Endothelial cell of umbilical vein (primary cell): ENCODE results near the gene CPNE7. TPM values are rescaled to one million over a fixed set of nuclear protein-coding genes. Genes with fewer than 3 reads are reported as not detected.

Experiments used
- BruUV-seq: library from RNA; stranded (reverse); fragments of 400-500 nt; replicated peaks from 2 replicates; lab custom pipeline; 2021; lab: Mats Ljungman, UMichigan
- CTCF ChIA-PET: fragments of 300-600, 350-600 bp; sonication (Branson Sonifier 250); formaldehyde crosslinking; loops from one replicate; lab custom pipeline; 2021; ENCODE audit warnings: antibody characterized with exemption, inconsistent platforms; lab: Charles Lee
- POLR2A ChIA-PET: fragments of 300-600, 350-600 bp; sonication (Branson Sonifier 250); formaldehyde crosslinking; loops from one replicate; lab custom pipeline; 2021; ENCODE audit warnings: antibody characterized with exemption, inconsistent platforms; lab: Charles Lee
- DNase-seq: peaks from one replicate; pipeline ENCODE4 v3.0.0-alpha.2; 2011; ENCODE audit warnings: low read depth, low spot score
- FAIRE-seq: peaks from 2 replicates; lab custom pipeline; 2011; peaks lifted over from hg19 to GRCh38; lab: Jason Lieb, UNC
- H2AFZ ChIP-seq: 2 replicates; pipeline ENCODE4 v1.6.0; 2012; ENCODE audit warnings: low read depth, low read length, control low read depth, inconsistent platforms
- H3K27ac ChIP-seq: 2 replicates; pipeline ENCODE4 v1.5.1; 2011; ENCODE audit warnings: low read depth, mild to moderate bottlenecking, control low read depth, low read length, moderate library complexity; ENCODE audit not compliant: insufficient read depth
- H3K27me3 ChIP-seq, 2 experiments: 2 replicates each; pipeline versions ENCODE4 v1.6.0 to v1.6.1; 2011; ENCODE audit warnings: low read length in 2 of 2, mixed read lengths in 1 of 2; ENCODE audit not compliant: control insufficient read depth in 2 of 2, insufficient read depth in 2 of 2
- H3K36me3 ChIP-seq, 2 experiments: 2 replicates in 1 of 2; 3 replicates in 1 of 2; pipeline ENCODE4 v1.5.1; 2011; ENCODE audit warnings: low read length in 2 of 2, mild to moderate bottlenecking in 1 of 2, moderate library complexity in 1 of 2; ENCODE audit not compliant: control insufficient read depth in 2 of 2, insufficient read depth in 2 of 2; ENCODE audit errors: extremely low read depth in 1 of 2
- H3K4me1 ChIP-seq: 3 replicates; pipeline ENCODE4 v1.5.1; 2011; ENCODE audit warnings: mild to moderate bottlenecking, low read length; ENCODE audit not compliant: control insufficient read depth, insufficient read depth; ENCODE audit errors: extremely low read depth
- H3K4me2 ChIP-seq: 2 replicates; pipeline ENCODE4 v1.6.1; 2011; ENCODE audit warnings: low read length, control low read depth, mixed read lengths; ENCODE audit not compliant: insufficient read depth
- H3K4me3 ChIP-seq, 3 experiments: fragments of 200-600 bp in 1 of 3; sonication (generic), shearing (Covaris generic) in 1 of 3; replicated peaks in 1 of 3; 2 replicates each; pipeline ENCODE4 v1.5.1; 2011 to 2016; ENCODE audit warnings: control low read depth in 3 of 3, low read length in 3 of 3, mild to moderate bottlenecking in 2 of 3, inconsistent platforms in 1 of 3, low read depth in 1 of 3, moderate library complexity in 1 of 3; ENCODE audit not compliant: insufficient read depth in 1 of 3
- H3K79me2 ChIP-seq: 2 replicates; pipeline ENCODE4 v1.6.0; 2012; ENCODE audit warnings: low read length, inconsistent platforms; ENCODE audit not compliant: control insufficient read depth, insufficient read depth
- H3K9ac ChIP-seq: replicated peaks from 2 replicates; pipeline ENCODE3; 2011; ENCODE audit warnings: low read length, control low read depth; ENCODE audit not compliant: insufficient read depth; ENCODE audit errors: extremely low read depth
- H3K9me1 ChIP-seq: replicated peaks from 3 replicates; pipeline ENCODE4 v1.6.0; 2011; ENCODE audit warnings: mild to moderate bottlenecking, low read length; ENCODE audit not compliant: control insufficient read depth, insufficient read depth; ENCODE audit errors: extremely low read depth
- H3K9me3 ChIP-seq: replicated peaks from 2 replicates; pipeline ENCODE4 v1.5.1; 2012; ENCODE audit warnings: low read length, inconsistent platforms; ENCODE audit not compliant: control insufficient read depth, insufficient read depth
- H4K20me1 ChIP-seq: replicated peaks from 2 replicates; pipeline ENCODE3; 2011; ENCODE audit warnings: mild to moderate bottlenecking, low read length; ENCODE audit not compliant: control insufficient read depth, insufficient read depth; ENCODE audit errors: extremely low read depth
- EZH2 ChIP-seq: IDR thresholded peaks from 2 replicates; pipeline ENCODE4 v1.6.1; 2012; ENCODE audit warnings: borderline replicate concordance, low read depth, mild to moderate bottlenecking, moderate library complexity, low read length, inconsistent platforms; ENCODE audit not compliant: severe bottlenecking
- FOS ChIP-seq: IDR thresholded peaks from 2 replicates; pipeline ENCODE4 v1.6.1; 2011; ENCODE audit warnings: mild to moderate bottlenecking, low read length, moderate library complexity, borderline replicate concordance; ENCODE audit not compliant: insufficient read depth
- GATA2 ChIP-seq: IDR thresholded peaks from 2 replicates; pipeline ENCODE4 v1.7.0; 2011; ENCODE audit warnings: low read depth, mild to moderate bottlenecking, moderate library complexity, mixed read lengths, low read length; ENCODE audit not compliant: insufficient read length, insufficient read depth
- JUN ChIP-seq: IDR thresholded peaks from 2 replicates; pipeline ENCODE4 v1.6.1; 2011; ENCODE audit warnings: borderline replicate concordance, low read depth; ENCODE audit not compliant: insufficient read length, insufficient read depth
- MYC ChIP-seq: IDR thresholded peaks from one replicate; pipeline ENCODE4 v1.6.1; 2011; ENCODE audit warnings: mild to moderate bottlenecking, low read depth, low read length
- POLR2A ChIP-seq: IDR thresholded peaks from 2 replicates; pipeline ENCODE4 v1.6.1; 2012; ENCODE audit warnings: low read depth, mild to moderate bottlenecking, control low read depth, low read length
- POLR2AphosphoS5 ChIP-seq: IDR thresholded peaks from 2 replicates; pipeline ENCODE4 v1.6.1; 2012; ENCODE audit warnings: low read depth, mild to moderate bottlenecking, control low read depth, low read length, moderate library complexity; ENCODE audit not compliant: insufficient read depth
- dilution Hi-C: fragments of 300-500 bp; cut with MboI; formaldehyde crosslinking; loops from one replicate; pipeline ENCODE4 v1.15.0; 2019; ENCODE audit warnings: low sequenced_read_pairs; ENCODE audit not compliant: extremely low pct_ligation_motif_present
- intact Hi-C: fragments of 100-400 bp; cut with micrococcal nuclease; formaldehyde crosslinking; loops from one replicate; pipeline ENCODE4 v1.10.0; 2022
- polyA plus RNA-seq, 4 experiments: library from polyadenylated mRNA; depleted of rRNA in 3 of 4; stranded (reverse) in 3 of 4; unstranded in 1 of 4; fragments of >200 nt; gene quantifications; 2 replicates each; pipeline versions ENCODE4 v1.2.1 to v1.2.3, GENCODE V29; 2011 to 2012; ENCODE audit warnings: missing spikeins in 1 of 4
- total RNA-seq: library from RNA; stranded (reverse); gene quantifications from 2 replicates; pipeline ENCODE4 v1.2.3, GENCODE V29; 2021
- TF ChIP-seq, protein P1 (sequence below): IDR thresholded peaks from 2 replicates; pipeline ENCODE4 v1.6.1; 2011; ENCODE audit not compliant: insufficient read depth, insufficient read length
- TF ChIP-seq, protein P2 (sequence below), 2 donors: IDR thresholded peaks; 1 replicate in 1 of 2; 2 replicates in 1 of 2; pipeline ENCODE4 v1.5.1; 2011; ENCODE audit warnings: low read length in 2 of 2, mild to moderate bottlenecking in 2 of 2, moderate library complexity in 2 of 2, control low read depth in 1 of 2, inconsistent platforms in 1 of 2, low read depth in 1 of 2; ENCODE audit not compliant: insufficient read depth in 1 of 2; ENCODE audit errors: extremely low read depth in 1 of 2

CPNE7 gene
- total and polyA plus RNA-seq, 2 donors (not counting 3 experiments of a cell fraction or from before 2014, with no cell fraction given): 2.0 to 5.9 TPM

DNA sequence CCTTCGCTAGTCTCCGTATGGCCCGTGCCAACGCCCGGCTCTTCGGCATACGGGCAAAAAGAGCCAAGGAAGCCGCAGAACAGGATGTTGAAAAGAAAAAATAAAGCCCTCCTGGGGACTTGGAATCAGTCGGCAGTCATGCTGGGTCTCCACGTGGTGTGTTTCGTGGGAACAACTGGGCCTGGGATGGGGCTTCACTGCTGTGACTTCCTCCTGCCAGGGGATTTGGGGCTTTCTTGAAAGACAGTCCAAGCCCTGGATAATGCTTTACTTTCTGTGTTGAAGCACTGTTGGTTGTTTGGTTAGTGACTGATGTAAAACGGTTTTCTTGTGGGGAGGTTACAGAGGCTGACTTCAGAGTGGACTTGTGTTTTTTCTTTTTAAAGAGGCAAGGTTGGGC, 12.6 kb upstream of the CPNE7 start:
- Histone ChIP-seq H4K20me1 (peaks cover 12% of the 10 kb centered on the region), H3K4me3 (peak overlapping the region in 1 of 3 experiments; percentile 76), H3K27ac (no peak overlapping the region), H3K4me2 (peak overlapping the region; percentile 78), H3K4me1 (peaks cover 42% of the 10 kb centered on the region), H3K79me2 (peaks cover 36% of the 10 kb centered on the region), H3K9ac (no peak overlapping the region), H3K9me1 (no peaks in the 10 kb centered on the region), H2AFZ (no peak overlapping the region), H3K27me3 (no peaks in the 10 kb centered on the region), H3K9me3 (no peaks in the 10 kb centered on the region), H3K36me3 (peaks cover 31% of the 10 kb centered on the region in 2 experiments)
- DNase-seq (no peak), FAIRE-seq (no peak)
- ChIA-PET CTCF (no interaction called here), POLR2A (interaction anchor here (0.7 to 0.8 kb wide), 2 partner anchors 79 to 250 kb away, joined by 3 read pairs; no protein-coding TSS in a partner anchor)
- intact Hi-C loops (no loop called here), dilution Hi-C loops (no loop called here)
- TF ChIP-seq JUN (no peak), POLR2AphosphoS5 (peak; percentile 11)
- no TSS peak for BruUV-seq

DNA sequence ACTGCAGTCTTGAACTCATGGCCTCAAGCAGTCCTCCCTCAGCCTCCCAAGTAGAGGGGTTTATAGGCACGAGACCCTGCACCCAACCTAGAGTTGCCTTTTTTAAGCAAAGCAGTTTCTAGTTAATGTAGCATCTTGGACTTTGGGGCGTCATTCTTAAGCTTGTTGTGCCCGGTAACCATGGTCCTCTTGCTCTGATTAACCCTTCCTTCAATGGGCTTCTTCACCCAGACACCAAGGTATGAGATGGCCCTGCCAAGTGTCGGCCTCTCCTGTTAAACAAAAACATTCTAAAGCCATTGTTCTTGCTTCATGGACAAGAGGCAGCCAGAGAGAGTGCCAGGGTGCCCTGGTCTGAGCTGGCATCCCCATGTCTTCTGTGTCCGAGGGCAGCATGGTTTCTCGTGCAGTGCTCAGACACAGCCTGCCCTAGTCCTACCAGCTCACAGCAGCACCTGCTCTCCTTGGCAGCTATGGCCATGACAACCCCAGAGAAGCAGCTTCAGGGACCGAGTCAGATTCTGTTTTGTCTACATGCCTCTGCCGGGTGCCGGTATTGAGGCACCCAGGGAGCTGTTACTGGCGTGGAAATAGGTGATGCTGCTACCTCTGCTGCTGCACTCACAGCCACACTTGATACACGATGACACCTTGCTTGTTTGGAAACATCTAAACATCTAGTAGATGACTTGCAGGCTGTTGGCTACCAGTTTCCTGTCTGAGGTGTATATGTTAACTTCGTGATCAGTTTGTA, 11.7 kb upstream of the CPNE7 start:
- intact Hi-C loops: no loop called here
- Histone ChIP-seq H2AFZ (no peak overlapping the region), H3K27ac (no peak overlapping the region), H3K79me2 (peaks cover 36% of the 10 kb centered on the region), H4K20me1 (peaks cover 12% of the 10 kb centered on the region), H3K9me1 (no peaks in the 10 kb centered on the region), H3K9ac (no peak overlapping the region), H3K4me1 (peaks cover 42% of the 10 kb centered on the region), H3K4me3 (no peak overlapping the region), H3K9me3 (no peaks in the 10 kb centered on the region), H3K36me3 (peaks cover 30 to 31% of the 10 kb centered on the region in 2 experiments), H3K4me2 (peak overlapping the region; percentile 78), H3K27me3 (no peaks in the 10 kb centered on the region)
- ChIA-PET CTCF (interaction anchor here (1.0 to 1.1 kb wide), 2 partner anchors 78 to 107 kb away, joined by 3 to 4 read pairs; no protein-coding TSS in a partner anchor), POLR2A (no interaction called here)
- dilution Hi-C loops: no loop called here
- no TSS peak for BruUV-seq
- no peak for FAIRE-seq
- DNase-seq: no peak
- TF ChIP-seq, protein P1, sequence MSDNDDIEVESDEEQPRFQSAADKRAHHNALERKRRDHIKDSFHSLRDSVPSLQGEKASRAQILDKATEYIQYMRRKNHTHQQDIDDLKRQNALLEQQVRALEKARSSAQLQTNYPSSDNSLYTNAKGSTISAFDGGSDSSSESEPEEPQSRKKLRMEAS: no peak
- TF ChIP-seq POLR2AphosphoS5: no peak
- no peak for TF ChIP-seq POLR2A
- no peak for TF ChIP-seq EZH2
- TF ChIP-seq FOS: no peak
- no peak for TF ChIP-seq GATA2
- TF ChIP-seq MYC: no peak
- TF ChIP-seq JUN: no peak
- TF ChIP-seq, protein P2, sequence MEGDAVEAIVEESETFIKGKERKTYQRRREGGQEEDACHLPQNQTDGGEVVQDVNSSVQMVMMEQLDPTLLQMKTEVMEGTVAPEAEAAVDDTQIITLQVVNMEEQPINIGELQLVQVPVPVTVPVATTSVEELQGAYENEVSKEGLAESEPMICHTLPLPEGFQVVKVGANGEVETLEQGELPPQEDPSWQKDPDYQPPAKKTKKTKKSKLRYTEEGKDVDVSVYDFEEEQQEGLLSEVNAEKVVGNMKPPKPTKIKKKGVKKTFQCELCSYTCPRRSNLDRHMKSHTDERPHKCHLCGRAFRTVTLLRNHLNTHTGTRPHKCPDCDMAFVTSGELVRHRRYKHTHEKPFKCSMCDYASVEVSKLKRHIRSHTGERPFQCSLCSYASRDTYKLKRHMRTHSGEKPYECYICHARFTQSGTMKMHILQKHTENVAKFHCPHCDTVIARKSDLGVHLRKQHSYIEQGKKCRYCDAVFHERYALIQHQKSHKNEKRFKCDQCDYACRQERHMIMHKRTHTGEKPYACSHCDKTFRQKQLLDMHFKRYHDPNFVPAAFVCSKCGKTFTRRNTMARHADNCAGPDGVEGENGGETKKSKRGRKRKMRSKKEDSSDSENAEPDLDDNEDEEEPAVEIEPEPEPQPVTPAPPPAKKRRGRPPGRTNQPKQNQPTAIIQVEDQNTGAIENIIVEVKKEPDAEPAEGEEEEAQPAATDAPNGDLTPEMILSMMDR (IDR thresholded peaks at IDR 0.05; ENCODE audit: extremely low read depth in 1 of 2, insufficient read depth in 1 of 2, low read depth in 1 of 2, low read length in 2 of 2): no peak
